GM21576 (cell line): ENCODE data around the gene TEAD1.

Experiments
- ATAC-seq: cut with Tn5 transposase; IDR thresholded peaks from one replicate; pipeline ENCODE4 v1.9.1; 2021; ENCODE audit warnings: mild to moderate bottlenecking, moderate library complexity; ENCODE audit not compliant: unreplicated experiment

The TEAD1 gene

GRCh38 chr11:12706545-12707499 lies 32.6 kb downstream of the TEAD1 start:
- no peak for ATAC-seq

GRCh38 chr11:12707500-12707880 lies 33.3 kb downstream of the TEAD1 start:
- no peak for ATAC-seq

GRCh38 chr11:12711496-12711895 lies 37.3 kb downstream of the TEAD1 start:
- no peak for ATAC-seq

GRCh38 chr11:12712132-12712531 lies 37.9 kb downstream of the TEAD1 start:
- no peak for ATAC-seq

GRCh38 chr11:12715131-12715530 lies 40.9 kb downstream of the TEAD1 start:
- no peak for ATAC-seq

GRCh38 chr11:12715941-12716340 lies 41.7 kb downstream of the TEAD1 start:
- no peak for ATAC-seq

DNA sequence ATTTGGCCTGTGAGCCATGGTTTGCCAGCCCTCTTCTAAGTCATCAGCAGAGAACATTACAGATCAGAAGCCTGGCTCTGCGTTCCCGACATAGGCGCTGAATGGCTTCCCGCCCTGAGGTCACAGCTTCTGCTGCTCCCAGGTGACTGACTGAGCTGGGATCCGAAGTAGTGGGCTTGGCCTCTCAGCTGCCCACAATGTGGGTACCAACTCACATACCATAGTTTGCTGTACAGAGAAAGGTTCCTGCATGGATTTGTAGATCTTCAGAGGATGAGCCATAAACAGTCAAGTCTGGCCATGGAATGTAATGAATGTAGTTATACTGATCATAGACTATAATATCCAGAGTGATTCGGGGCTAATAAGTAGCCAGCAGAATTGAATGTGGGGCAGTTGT lies 42.6 kb downstream of the TEAD1 start:
- ATAC-seq: no peak

GRCh38 chr11:12717851-12718291 lies 43.6 kb downstream of the TEAD1 start:
- ATAC-seq: peak; percentile 94

DNA sequence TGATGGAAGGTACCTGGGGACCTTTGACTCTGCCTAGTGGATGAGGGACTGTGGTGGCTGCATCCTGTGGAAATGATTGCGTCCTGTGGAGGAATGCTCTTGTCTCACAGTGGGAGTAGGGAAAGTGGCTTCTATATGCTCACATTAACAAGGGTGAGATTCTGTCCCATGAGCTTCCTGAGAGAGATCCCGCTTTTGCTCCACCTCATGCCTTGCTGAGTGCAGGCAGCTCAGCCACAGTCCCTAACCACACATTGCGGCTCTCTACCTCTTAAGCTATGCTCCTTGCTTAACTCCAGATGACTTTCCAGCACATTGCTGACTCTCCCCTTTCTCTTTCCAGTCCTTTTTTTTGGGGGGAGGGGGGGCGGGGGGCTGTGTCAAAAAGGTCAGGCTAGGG lies 45.0 kb downstream of the TEAD1 start:
- ATAC-seq: no peak

GRCh38 chr11:12721816-12722604 lies 47.8 kb downstream of the TEAD1 start:
- ATAC-seq: no peak

- no peak for ATAC-seq
Observed at GRCh38 chr11:12723421-12724300, 49.4 kb downstream of the TEAD1 start.

- no peak for ATAC-seq
Observed at GRCh38 chr11:12724301-12725054, 50.3 kb downstream of the TEAD1 start.

GRCh38 chr11:12725055-12725862 lies 51.0 kb downstream of the TEAD1 start:
- no peak for ATAC-seq

DNA sequence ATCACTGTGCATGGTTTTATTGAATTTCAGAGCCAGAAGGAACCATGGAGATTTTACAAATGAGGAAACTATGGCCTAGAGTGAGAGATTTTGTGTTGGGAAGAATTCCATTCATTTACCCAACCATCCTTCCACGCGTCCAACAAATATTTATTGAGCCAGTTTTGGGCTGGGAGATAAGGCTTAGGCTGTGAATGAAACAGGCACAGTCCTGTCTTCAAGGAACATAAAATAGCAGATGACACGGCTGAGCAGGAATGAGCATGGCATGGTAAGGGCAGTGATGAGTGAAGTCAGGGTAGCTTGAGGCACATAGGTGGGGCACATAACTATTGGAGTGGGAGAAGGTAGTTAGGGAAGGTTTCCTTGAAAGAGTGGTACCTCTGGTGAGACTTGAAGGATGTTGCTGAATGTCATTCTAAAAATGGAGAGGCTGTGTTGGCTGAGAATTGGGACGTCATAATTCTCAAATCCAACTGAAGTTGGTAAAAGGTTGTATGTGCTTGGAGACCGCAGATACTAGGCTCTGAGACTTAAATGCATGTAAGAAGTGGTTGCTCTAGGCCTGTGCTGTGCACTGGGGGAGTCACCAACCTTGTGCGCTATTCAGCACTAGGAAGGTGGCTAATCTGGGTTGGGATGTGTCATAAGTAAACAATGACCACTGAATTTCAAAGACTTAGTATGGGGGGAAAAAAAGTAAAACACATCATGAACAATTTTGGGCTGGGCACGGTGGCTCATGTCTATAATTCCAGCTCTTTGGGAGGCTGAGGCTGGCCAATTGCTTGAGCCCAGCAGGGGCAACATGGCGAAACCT lies 51.9 kb downstream of the TEAD1 start:
- ATAC-seq: no peak

DNA sequence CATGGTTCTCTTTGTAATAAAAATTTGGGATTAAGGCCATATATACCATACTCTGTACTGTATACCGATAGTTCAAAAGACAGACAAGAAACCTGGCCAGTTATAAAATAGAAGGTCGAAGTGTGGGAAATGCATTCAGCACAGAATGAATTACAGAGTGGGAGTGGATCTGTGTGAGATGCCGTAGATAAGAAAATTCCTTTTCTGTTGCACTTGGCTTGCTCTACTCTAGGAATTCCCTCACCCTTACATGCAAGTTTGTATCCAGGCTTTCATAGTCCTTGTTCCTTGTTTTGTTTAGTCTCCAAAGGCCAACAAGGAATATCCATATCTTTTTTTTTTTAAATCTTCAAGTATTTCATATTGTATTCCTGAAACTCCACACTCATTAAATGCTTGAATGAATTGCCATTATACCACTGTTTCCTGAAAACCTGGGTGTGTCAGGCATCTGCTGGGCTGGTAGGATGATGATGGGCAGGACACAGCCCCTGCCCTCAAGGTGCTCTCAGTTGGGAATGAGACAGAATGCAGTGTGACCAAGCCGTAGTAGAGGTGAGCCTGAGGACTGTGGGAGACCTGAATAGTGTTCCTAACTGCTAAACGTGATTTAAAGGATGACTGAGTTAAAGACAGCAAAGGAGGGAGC lies 53.5 kb downstream of the TEAD1 start:
- ATAC-seq: no peak

- ATAC-seq: no peak
Observed at GRCh38 chr11:12728417-12728816, 54.2 kb downstream of the TEAD1 start.

DNA sequence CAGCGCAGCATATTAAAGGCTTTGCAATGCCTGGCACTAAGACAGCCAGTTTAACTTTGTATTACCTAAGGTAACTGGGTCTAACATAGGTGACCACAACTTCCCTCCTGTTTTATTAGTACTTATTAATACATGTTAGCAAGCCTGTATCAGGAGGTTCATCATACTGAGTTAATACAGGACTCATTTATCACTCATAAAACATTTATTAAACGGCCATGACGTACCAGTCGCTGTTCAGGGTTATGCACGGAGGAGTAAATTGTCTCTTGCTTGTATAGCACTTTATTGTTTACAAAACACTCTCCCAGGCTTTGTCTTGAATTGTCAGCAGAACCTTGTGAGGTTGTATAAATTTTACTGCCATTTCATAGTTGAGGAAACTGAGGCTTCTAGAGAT lies 55.7 kb downstream of the TEAD1 start:
- no peak for ATAC-seq

- ATAC-seq: no peak
Observed at GRCh38 chr11:12731841-12732336, 57.7 kb downstream of the TEAD1 start.
